ENCODE results near the gene RNF43.
"Not testable (repeated sequence)": the region's sequence is repeated elsewhere in the genome, so short reads cannot be mapped to it uniquely, and the experiment has no call there.

Gene RNF43

DNA sequence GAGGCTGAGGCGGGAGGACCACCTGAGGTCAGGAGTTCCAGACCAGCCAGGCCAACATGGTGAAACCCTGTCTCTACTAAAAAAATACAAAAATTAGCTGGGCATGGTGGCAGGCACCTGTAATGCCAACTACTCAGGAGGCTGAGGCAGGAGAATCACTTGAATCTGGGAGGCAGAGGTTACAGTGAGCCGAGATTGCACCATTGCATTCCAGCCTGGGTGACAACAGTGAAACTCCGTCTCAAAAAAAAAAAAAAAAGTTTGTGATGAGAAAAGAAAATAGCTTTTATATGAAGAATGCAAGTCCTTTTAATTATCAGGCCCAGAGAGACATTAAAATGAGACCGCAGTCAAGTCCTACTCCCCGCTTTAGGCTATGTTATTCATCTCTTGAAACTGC lies 19.9 kb downstream of the RNF43 start:
- H3K18ac ChIP-seq (ENCODE audit: low read length); H2BK5ac ChIP-seq (ENCODE audit: low read length); H3K79me2 ChIP-seq (ENCODE audit: control insufficient read depth, insufficient read depth, low read length); H4K5ac ChIP-seq (ENCODE audit: low read length); H3K27me3 ChIP-seq (ENCODE audit: insufficient read depth, low read length, poor library complexity); DNase-seq; H3K4me2 ChIP-seq (ENCODE audit: low read length); H3K36me3 ChIP-seq (ENCODE audit: control insufficient read depth, insufficient read depth, low read length); H3K4ac ChIP-seq (ENCODE audit: low read depth, low read length); H3K27ac ChIP-seq (ENCODE audit: low read depth, low read length); H3K23ac ChIP-seq (ENCODE audit: low read length); H3K56ac ChIP-seq (ENCODE audit: low read length); H2AK5ac ChIP-seq (ENCODE audit: low read length); H3K4me1 ChIP-seq (ENCODE audit: control insufficient read depth, low read depth, low read length); H4K8ac ChIP-seq (ENCODE audit: low read depth, low read length); H2BK15ac ChIP-seq (replicated peaks; ENCODE audit: low read depth); H3K9ac ChIP-seq (ENCODE audit: low read length); H2BK120ac ChIP-seq (ENCODE audit: low read depth, low read length); H3K4me3 ChIP-seq (ENCODE audit: low read length); H3K79me1 ChIP-seq (ENCODE audit: low read length): not testable (repeated sequence)
- no CpG with 5 or more reads among the region's 5 CpGs for WGBS (ENCODE audit: extremely low coverage, insufficient coverage, low lambda C conversion rate)

DNA sequence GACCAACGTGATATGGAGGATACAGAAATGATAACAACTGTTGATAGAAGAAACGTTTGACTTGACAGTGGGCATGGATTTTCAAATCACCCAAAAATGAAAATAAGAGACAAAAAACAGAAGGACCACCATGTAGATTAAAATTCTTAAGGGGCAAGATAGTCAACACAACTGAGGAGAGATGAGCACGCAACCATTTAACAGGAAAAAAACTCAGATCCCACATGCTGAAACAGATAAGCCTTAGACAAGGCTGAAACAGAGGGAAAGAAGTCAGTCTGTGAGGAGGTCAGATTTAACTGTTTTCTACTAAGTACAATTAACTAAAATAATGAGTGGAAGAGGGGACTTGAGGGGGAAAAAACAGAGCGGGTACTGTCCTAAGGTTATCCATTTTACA lies 21.2 kb downstream of the RNF43 start:
- Histone ChIP-seq H3K36me3 (ENCODE audit: control insufficient read depth, insufficient read depth, low read length) (no peaks in the 10 kb centered on the region), H3K79me2 (ENCODE audit: control insufficient read depth, insufficient read depth, low read length) (no peaks in the 10 kb centered on the region), H3K4me3 (ENCODE audit: low read length) (no peak overlapping the region), H3K4ac (ENCODE audit: low read depth, low read length) (no peak overlapping the region), H3K23ac (ENCODE audit: low read length) (no peak overlapping the region), H3K79me1 (ENCODE audit: low read length) (no peaks in the 10 kb centered on the region), H2BK15ac (replicated peaks; ENCODE audit: low read depth) (no peak overlapping the region), H2BK120ac (ENCODE audit: low read depth, low read length) (no peak overlapping the region), H3K4me1 (ENCODE audit: control insufficient read depth, low read depth, low read length) (peaks cover 1% of the 10 kb centered on the region), H3K4me2 (ENCODE audit: low read length) (no peak overlapping the region), H3K18ac (ENCODE audit: low read length) (no peak overlapping the region), H3K27me3 (ENCODE audit: insufficient read depth, low read length, poor library complexity) (no peaks in the 10 kb centered on the region), H4K8ac (ENCODE audit: low read depth, low read length) (no peak overlapping the region), H3K27ac (ENCODE audit: low read depth, low read length) (no peak overlapping the region), H3K9ac (ENCODE audit: low read length) (no peak overlapping the region), H2BK5ac (ENCODE audit: low read length) (no peak overlapping the region), H3K56ac (ENCODE audit: low read length) (no peak overlapping the region), H4K5ac (ENCODE audit: low read length) (no peak overlapping the region), H2AK5ac (ENCODE audit: low read length) (no peak overlapping the region)
- no CpG with 5 or more reads among the region's 4 CpGs for WGBS (ENCODE audit: extremely low coverage, insufficient coverage, low lambda C conversion rate)
- DNase-seq: no peak

DNA sequence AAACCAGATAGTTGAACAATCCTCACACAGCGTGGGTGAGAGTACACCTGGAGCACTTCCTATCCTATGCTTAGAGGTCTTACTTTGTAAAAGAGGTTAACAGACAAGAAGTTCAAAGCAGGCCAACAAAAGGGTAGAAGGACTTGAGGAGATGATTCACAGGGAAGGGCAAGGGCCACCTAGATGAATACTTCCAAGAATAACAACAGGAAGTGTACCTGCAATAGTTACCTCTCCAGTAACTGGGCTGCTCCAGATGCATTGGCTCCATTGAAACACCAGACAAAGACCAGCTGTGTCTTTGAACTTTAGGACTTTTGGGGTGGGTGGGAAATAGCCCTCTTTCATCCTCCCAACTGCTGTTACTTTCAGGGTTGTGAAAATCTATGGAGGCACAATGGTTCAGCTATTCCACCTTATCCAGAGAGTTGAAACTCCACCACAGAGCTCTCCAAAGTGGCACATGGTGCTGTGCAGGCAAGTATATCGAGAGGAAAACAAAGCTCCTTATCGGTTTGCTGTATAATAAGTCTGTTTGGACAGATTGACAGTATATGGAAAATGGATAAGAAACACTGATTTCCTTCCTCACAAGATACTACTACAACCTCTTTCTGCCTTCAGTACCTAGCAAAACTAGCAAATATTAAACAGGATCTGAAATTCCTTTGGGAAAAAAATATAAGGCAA lies 22.7 kb downstream of the RNF43 start:
- Histone ChIP-seq H3K4me3 (ENCODE audit: low read length) (no peak overlapping the region), H3K27ac (ENCODE audit: low read depth, low read length) (no peak overlapping the region), H3K36me3 (ENCODE audit: control insufficient read depth, insufficient read depth, low read length) (no peaks in the 10 kb centered on the region), H3K9ac (ENCODE audit: low read length) (no peak overlapping the region), H3K27me3 (ENCODE audit: insufficient read depth, low read length, poor library complexity) (no peaks in the 10 kb centered on the region), H2BK15ac (replicated peaks; ENCODE audit: low read depth) (no peak overlapping the region), H3K18ac (ENCODE audit: low read length) (no peak overlapping the region), H4K8ac (ENCODE audit: low read depth, low read length) (no peak overlapping the region), H2BK5ac (ENCODE audit: low read length) (no peak overlapping the region), H2BK120ac (ENCODE audit: low read depth, low read length) (no peak overlapping the region), H3K23ac (ENCODE audit: low read length) (no peak overlapping the region), H3K56ac (ENCODE audit: low read length) (no peak overlapping the region), H4K5ac (ENCODE audit: low read length) (no peak overlapping the region), H3K4me1 (ENCODE audit: control insufficient read depth, low read depth, low read length) (peaks cover 1% of the 10 kb centered on the region), H3K4me2 (ENCODE audit: low read length) (no peak overlapping the region), H3K79me2 (ENCODE audit: control insufficient read depth, insufficient read depth, low read length) (no peaks in the 10 kb centered on the region), H3K79me1 (ENCODE audit: low read length) (no peaks in the 10 kb centered on the region), H3K4ac (ENCODE audit: low read depth, low read length) (no peak overlapping the region), H2AK5ac (ENCODE audit: low read length) (no peak overlapping the region)
- WGBS (ENCODE audit: extremely low coverage, insufficient coverage, low lambda C conversion rate): no CpG with 5 or more reads among the region's 3 CpGs
- DNase-seq: no peak

GRCh38 chr17:58391302-58391984 lies 25.9 kb downstream of the RNF43 start:
- Histone ChIP-seq H2AK5ac (ENCODE audit: low read length) (no peak overlapping the region), H3K4me1 (ENCODE audit: control insufficient read depth, low read depth, low read length) (peaks cover 5% of the 10 kb centered on the region), H3K4ac (ENCODE audit: low read depth, low read length) (no peak overlapping the region), H2BK5ac (ENCODE audit: low read length) (no peak overlapping the region), H3K4me2 (ENCODE audit: low read length) (no peak overlapping the region), H3K36me3 (ENCODE audit: control insufficient read depth, insufficient read depth, low read length) (no peaks in the 10 kb centered on the region), H3K27ac (ENCODE audit: low read depth, low read length) (no peak overlapping the region), H3K79me2 (ENCODE audit: control insufficient read depth, insufficient read depth, low read length) (no peaks in the 10 kb centered on the region), H3K18ac (ENCODE audit: low read length) (no peak overlapping the region), H3K56ac (ENCODE audit: low read length) (no peak overlapping the region), H3K9ac (ENCODE audit: low read length) (no peak overlapping the region), H4K5ac (ENCODE audit: low read length) (no peak overlapping the region), H2BK15ac (replicated peaks; ENCODE audit: low read depth) (no peak overlapping the region), H2BK120ac (ENCODE audit: low read depth, low read length) (no peak overlapping the region), H3K4me3 (ENCODE audit: low read length) (no peak overlapping the region), H3K79me1 (ENCODE audit: low read length) (no peaks in the 10 kb centered on the region), H4K8ac (ENCODE audit: low read depth, low read length) (no peak overlapping the region), H3K27me3 (ENCODE audit: insufficient read depth, low read length, poor library complexity) (no peaks in the 10 kb centered on the region), H3K23ac (ENCODE audit: low read length) (no peak overlapping the region)
- no CpG with 5 or more reads among the region's 10 CpGs for WGBS (ENCODE audit: extremely low coverage, insufficient coverage, low lambda C conversion rate)
- DNase-seq: no peak

- no peak overlapping the region for H2AK5ac ChIP-seq (ENCODE audit: low read length)
- no peak overlapping the region for H3K9ac ChIP-seq (ENCODE audit: low read length)
- no peak overlapping the region for H4K5ac ChIP-seq (ENCODE audit: low read length)
- no peak overlapping the region for H3K27ac ChIP-seq (ENCODE audit: low read depth, low read length)
- no peaks in the 10 kb centered on the region for H3K36me3 ChIP-seq (ENCODE audit: control insufficient read depth, insufficient read depth, low read length)
- DNase-seq: no peak
- H3K79me1 ChIP-seq (ENCODE audit: low read length): no peaks in the 10 kb centered on the region
- no peak overlapping the region for H4K8ac ChIP-seq (ENCODE audit: low read depth, low read length)
- no peak overlapping the region for H2BK5ac ChIP-seq (ENCODE audit: low read length)
- no peak overlapping the region for H3K4me3 ChIP-seq (ENCODE audit: low read length)
- no peak overlapping the region for H3K23ac ChIP-seq (ENCODE audit: low read length)
- no peak overlapping the region for H3K4ac ChIP-seq (ENCODE audit: low read depth, low read length)
- H3K79me2 ChIP-seq (ENCODE audit: control insufficient read depth, insufficient read depth, low read length): no peaks in the 10 kb centered on the region
- H2BK15ac ChIP-seq (replicated peaks; ENCODE audit: low read depth): no peak overlapping the region
- H3K27me3 ChIP-seq (ENCODE audit: insufficient read depth, low read length, poor library complexity): no peaks in the 10 kb centered on the region
- WGBS (ENCODE audit: extremely low coverage, insufficient coverage, low lambda C conversion rate): no CpG with 5 or more reads among the region's 2 CpGs
- H3K18ac ChIP-seq (ENCODE audit: low read length): no peak overlapping the region
- no peak overlapping the region for H2BK120ac ChIP-seq (ENCODE audit: low read depth, low read length)
- H3K4me1 ChIP-seq (ENCODE audit: control insufficient read depth, low read depth, low read length): peaks cover 5% of the 10 kb centered on the region
- H3K56ac ChIP-seq (ENCODE audit: low read length): no peak overlapping the region
- no peak overlapping the region for H3K4me2 ChIP-seq (ENCODE audit: low read length)
Measured at GRCh38 chr17:58390884-58391283, 26.4 kb downstream of the RNF43 start.
